GM23338 (cell line): ENCODE data around the gene ARHGEF17. TPM values are rescaled to one million over a fixed set of nuclear protein-coding genes. Genes with fewer than 3 reads are reported as not detected.

ENCODE experiments used
- ATAC-seq: fragments of 200-7000 bp; cut with Tn5 transposase; 3 replicates; pipeline ENCODE4 v1.9.1; 2020
- DNase-seq: peaks from one replicate; pipeline ENCODE4 v3.0.0-alpha.2; 2015; ENCODE audit warnings: low spot score
- H2AFZ ChIP-seq: fragments of 200-600 bp; sonication (generic); 2 replicates; pipeline ENCODE4 v1.8.0; 2016; ENCODE audit warnings: antibody characterized with exemption, mild to moderate bottlenecking, moderate library complexity
- H3F3A ChIP-seq: fragments of 200-600 bp; sonication (generic); replicated peaks from 2 replicates; pipeline ENCODE4 v1.8.0; 2017; ENCODE audit warnings: antibody characterized with exemption, mixed run types, low read depth
- H3K27ac ChIP-seq: fragments of 200-600 bp; sonication (generic); 2 replicates; pipeline ENCODE4 v1.6.1; 2016; ENCODE audit warnings: low read depth
- H3K27me3 ChIP-seq: fragments of 200-600 bp; sonication (generic); 2 replicates; pipeline ENCODE4 v1.8.0; 2016; ENCODE audit warnings: mild to moderate bottlenecking, mixed run types, moderate library complexity; ENCODE audit not compliant: insufficient read depth
- H3K36me3 ChIP-seq: fragments of 200-600 bp; sonication (generic); 2 replicates; pipeline ENCODE4 v1.8.0; 2016; ENCODE audit warnings: mild to moderate bottlenecking; ENCODE audit not compliant: insufficient read depth
- H3K4me1 ChIP-seq: fragments of 200-600 bp; sonication (generic); 2 replicates; pipeline ENCODE4 v1.8.0; 2016; ENCODE audit warnings: mild to moderate bottlenecking, moderate library complexity; ENCODE audit not compliant: insufficient read depth
- H3K4me2 ChIP-seq: fragments of 200-600 bp; sonication (generic); 2 replicates; pipeline ENCODE4 v1.7.1; 2017; ENCODE audit warnings: mixed run types
- H3K4me3 ChIP-seq: fragments of 200-600 bp; sonication (generic); 2 replicates; pipeline ENCODE4 v1.6.1; 2016; ENCODE audit warnings: mixed run types
- H3K79me2 ChIP-seq: fragments of 200-600 bp; sonication (generic); replicated peaks from 2 replicates; pipeline ENCODE4 v1.8.0; 2017; ENCODE audit warnings: mild to moderate bottlenecking; ENCODE audit not compliant: insufficient read depth
- H3K9me2 ChIP-seq: fragments of 200-600 bp; sonication (generic); 2 replicates; pipeline ENCODE4 v1.8.0; 2017; ENCODE audit not compliant: insufficient read depth
- H4K20me1 ChIP-seq: fragments of 200-600 bp; sonication (generic); replicated peaks from 2 replicates; pipeline ENCODE4 v1.8.0; 2017; ENCODE audit warnings: mild to moderate bottlenecking; ENCODE audit not compliant: insufficient read depth
- H3K27ac Mint-ChIP-seq: 2 replicates; pipeline ENCODE4 v1.8.0; 2020; ENCODE audit warnings: inconsistent platforms, mild to moderate bottlenecking, moderate library complexity, mixed read lengths
- H3K27me3 Mint-ChIP-seq: 3 replicates; pipeline ENCODE4 v1.8.0; 2022; ENCODE audit warnings: low read depth, mild to moderate bottlenecking, moderate library complexity, mixed read lengths, inconsistent platforms; ENCODE audit not compliant: insufficient read depth, poor library complexity
- H3K36me3 Mint-ChIP-seq: 3 replicates; pipeline ENCODE4 v1.8.0; 2021; ENCODE audit warnings: low read depth, mild to moderate bottlenecking, inconsistent platforms, moderate library complexity, mixed read lengths
- H3K4me1 Mint-ChIP-seq: 3 replicates; pipeline ENCODE4 v1.8.0; 2020; ENCODE audit warnings: mild to moderate bottlenecking, inconsistent platforms, mixed read lengths
- H3K4me3 Mint-ChIP-seq: 3 replicates; pipeline ENCODE4 v1.8.0; 2021; ENCODE audit warnings: moderate library complexity, mild to moderate bottlenecking, inconsistent platforms, mixed read lengths
- H3K9me3 Mint-ChIP-seq: 3 replicates; pipeline ENCODE4 v1.8.0; 2020; ENCODE audit warnings: moderate library complexity, mild to moderate bottlenecking, inconsistent platforms, mixed read lengths
- CREB1 ChIP-seq: fragments of 250-450 bp; sonication (Bioruptor Pico); IDR thresholded peaks from 2 replicates; pipeline ENCODE4 v1.5.0; 2020; ENCODE audit warnings: low read depth, mild to moderate bottlenecking, moderate library complexity
- EZH2 ChIP-seq: fragments of 200-600 bp; sonication (generic); IDR thresholded peaks from one replicate; pipeline ENCODE4 v1.8.0; 2017; ENCODE audit warnings: antibody characterized with exemption, mild to moderate bottlenecking, low read depth; ENCODE audit not compliant: unreplicated experiment
- EZH2phosphoT487 ChIP-seq: fragments of 200-600 bp; sonication (generic); IDR thresholded peaks from one replicate; pipeline ENCODE4 v1.8.1; 2018; ENCODE audit warnings: antibody characterized with exemption; ENCODE audit not compliant: unreplicated experiment
- JUNB ChIP-seq: IDR thresholded peaks from one replicate; pipeline ENCODE4 v1.6.1; 2016; ENCODE audit warnings: antibody characterized with exemption; ENCODE audit not compliant: unreplicated experiment
- NANOG ChIP-seq: IDR thresholded peaks from 2 replicates; pipeline ENCODE4 v1.6.1; 2016; ENCODE audit warnings: antibody characterized with exemption, borderline replicate concordance
- POLR2AphosphoS5 ChIP-seq: IDR thresholded peaks from 2 replicates; pipeline ENCODE4 v1.6.1; 2016; ENCODE audit warnings: antibody characterized with exemption, low read depth
- STAT1 ChIP-seq: IDR thresholded peaks from one replicate; pipeline ENCODE4 v1.6.1; 2016; ENCODE audit warnings: antibody characterized with exemption; ENCODE audit not compliant: unreplicated experiment
- ZNF331 ChIP-seq: fragments of 250-450 bp; sonication (Bioruptor Pico); IDR thresholded peaks from 2 replicates; pipeline ENCODE4 v1.5.0; 2020; ENCODE audit warnings: low read depth, mild to moderate bottlenecking, moderate library complexity
- polyA plus RNA-seq: library from polyadenylated mRNA; unstranded; fragments of >200 nt; fragmentation: Nextera tagmentation; extraction: Ambion mirVana; gene quantifications from 2 replicates; pipeline ENCODE4 v1.2.1, GENCODE V29; 2016
- total RNA-seq: library from RNA; depleted of rRNA; stranded (reverse); fragments of >200 nt; shearing (Covaris generic); gene quantifications from 2 replicates; pipeline ENCODE4 v1.2.3, GENCODE V29; 2014
- TF ChIP-seq, protein P1 (sequence below): IDR thresholded peaks from one replicate; pipeline ENCODE4 v1.6.1; 2018; ENCODE audit warnings: antibody characterized with exemption; ENCODE audit not compliant: unreplicated experiment
- TF ChIP-seq, protein P2 (sequence below): fragments of 250-450 bp; sonication (Bioruptor Pico); IDR thresholded peaks from 2 replicates; pipeline ENCODE4 v1.5.0; 2020; ENCODE audit warnings: mild to moderate bottlenecking, moderate library complexity
- TF ChIP-seq, protein P3 (sequence below): IDR thresholded peaks from 2 replicates; pipeline ENCODE4 v1.6.1; 2016; ENCODE audit warnings: antibody characterized with exemption

Gene ARHGEF17
- total and polyA plus RNA-seq, 2 experiments from 2014 or later, result 2.9 to 15.0 TPM

DNA sequence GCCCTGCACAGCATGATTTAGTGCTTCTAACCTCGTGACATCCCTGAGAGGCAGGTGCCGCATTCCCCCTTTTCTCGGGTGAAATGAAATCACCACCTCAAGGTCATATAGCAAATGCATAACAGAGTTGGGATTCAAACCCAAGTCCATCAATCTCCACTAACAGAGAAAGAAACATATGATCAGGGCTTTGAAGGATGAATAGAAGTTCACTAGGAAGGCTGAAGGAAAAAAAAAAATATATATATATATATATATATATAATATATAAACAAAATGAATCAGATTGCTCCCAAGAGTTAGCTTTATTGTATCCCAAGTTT lies 12.1 kb upstream of the ARHGEF17 start:
- DNase-seq (no peak), ATAC-seq (no peak)
- H3K27me3 Mint-ChIP-seq, result peaks cover 33% of the 10 kb centered on the region
- no peaks in the 10 kb centered on the region; the same call in 2 of the 3 replicates for H3K9me3 Mint-ChIP-seq
- H3K4me1 ChIP-seq, result no peaks in the 10 kb centered on the region
- no peak overlapping the region for H3K27ac ChIP-seq
- no peaks in the 10 kb centered on the region for H3K79me2 ChIP-seq
- TF ChIP-seq, protein P1, sequence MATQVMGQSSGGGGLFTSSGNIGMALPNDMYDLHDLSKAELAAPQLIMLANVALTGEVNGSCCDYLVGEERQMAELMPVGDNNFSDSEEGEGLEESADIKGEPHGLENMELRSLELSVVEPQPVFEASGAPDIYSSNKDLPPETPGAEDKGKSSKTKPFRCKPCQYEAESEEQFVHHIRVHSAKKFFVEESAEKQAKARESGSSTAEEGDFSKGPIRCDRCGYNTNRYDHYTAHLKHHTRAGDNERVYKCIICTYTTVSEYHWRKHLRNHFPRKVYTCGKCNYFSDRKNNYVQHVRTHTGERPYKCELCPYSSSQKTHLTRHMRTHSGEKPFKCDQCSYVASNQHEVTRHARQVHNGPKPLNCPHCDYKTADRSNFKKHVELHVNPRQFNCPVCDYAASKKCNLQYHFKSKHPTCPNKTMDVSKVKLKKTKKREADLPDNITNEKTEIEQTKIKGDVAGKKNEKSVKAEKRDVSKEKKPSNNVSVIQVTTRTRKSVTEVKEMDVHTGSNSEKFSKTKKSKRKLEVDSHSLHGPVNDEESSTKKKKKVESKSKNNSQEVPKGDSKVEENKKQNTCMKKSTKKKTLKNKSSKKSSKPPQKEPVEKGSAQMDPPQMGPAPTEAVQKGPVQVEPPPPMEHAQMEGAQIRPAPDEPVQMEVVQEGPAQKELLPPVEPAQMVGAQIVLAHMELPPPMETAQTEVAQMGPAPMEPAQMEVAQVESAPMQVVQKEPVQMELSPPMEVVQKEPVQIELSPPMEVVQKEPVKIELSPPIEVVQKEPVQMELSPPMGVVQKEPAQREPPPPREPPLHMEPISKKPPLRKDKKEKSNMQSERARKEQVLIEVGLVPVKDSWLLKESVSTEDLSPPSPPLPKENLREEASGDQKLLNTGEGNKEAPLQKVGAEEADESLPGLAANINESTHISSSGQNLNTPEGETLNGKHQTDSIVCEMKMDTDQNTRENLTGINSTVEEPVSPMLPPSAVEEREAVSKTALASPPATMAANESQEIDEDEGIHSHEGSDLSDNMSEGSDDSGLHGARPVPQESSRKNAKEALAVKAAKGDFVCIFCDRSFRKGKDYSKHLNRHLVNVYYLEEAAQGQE, result no peak
- no peak for TF ChIP-seq STAT1
- TF ChIP-seq POLR2AphosphoS5, result no peak
- TF ChIP-seq EZH2, result no peak
- H2AFZ ChIP-seq, result no peak overlapping the region
- no peak overlapping the region for H3K4me3 Mint-ChIP-seq
- peaks cover 14% of the 10 kb centered on the region for H3K4me1 Mint-ChIP-seq
- peaks cover 5% of the 10 kb centered on the region; the same call in 1 of the 2 replicates for H3K27me3 ChIP-seq
- H3K4me2 ChIP-seq, result no peak overlapping the region
- no peak overlapping the region for H3K4me3 ChIP-seq
- H3K9me2 ChIP-seq, result no peaks in the 10 kb centered on the region
- 0 out of 2 replicates have a peak, but pooled peaks cover 4% of the 10 kb centered on the region for H4K20me1 ChIP-seq
- H3K27ac Mint-ChIP-seq, result no peak overlapping the region
- no peaks in the 10 kb centered on the region for H3K36me3 Mint-ChIP-seq
- H3F3A ChIP-seq, result no peaks in the 10 kb centered on the region
- no peaks in the 10 kb centered on the region for H3K36me3 ChIP-seq

DNA sequence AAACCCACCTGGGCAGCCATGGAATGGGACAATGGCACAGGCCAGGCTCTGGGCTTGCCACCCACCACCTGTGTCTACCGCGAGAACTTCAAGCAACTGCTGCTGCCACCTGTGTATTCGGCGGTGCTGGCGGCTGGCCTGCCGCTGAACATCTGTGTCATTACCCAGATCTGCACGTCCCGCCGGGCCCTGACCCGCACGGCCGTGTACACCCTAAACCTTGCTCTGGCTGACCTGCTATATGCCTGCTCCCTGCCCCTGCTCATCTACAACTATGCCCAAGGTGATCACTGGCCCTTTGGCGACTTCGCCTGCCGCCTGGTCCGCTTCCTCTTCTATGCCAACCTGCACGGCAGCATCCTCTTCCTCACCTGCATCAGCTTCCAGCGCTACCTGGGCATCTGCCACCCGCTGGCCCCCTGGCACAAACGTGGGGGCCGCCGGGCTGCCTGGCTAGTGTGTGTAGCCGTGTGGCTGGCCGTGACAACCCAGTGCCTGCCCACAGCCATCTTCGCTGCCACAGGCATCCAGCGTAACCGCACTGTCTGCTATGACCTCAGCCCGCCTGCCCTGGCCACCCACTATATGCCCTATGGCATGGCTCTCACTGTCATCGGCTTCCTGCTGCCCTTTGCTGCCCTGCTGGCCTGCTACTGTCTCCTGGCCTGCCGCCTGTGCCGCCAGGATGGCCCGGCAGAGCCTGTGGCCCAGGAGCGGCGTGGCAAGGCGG lies 11.4 kb upstream of the ARHGEF17 start:
- Histone ChIP-seq H2AFZ (no peak overlapping the region), H3K27ac (no peak overlapping the region), H3K27me3 (peaks cover 5% of the 10 kb centered on the region; the same call in 1 of the 2 replicates), H3K36me3 (no peaks in the 10 kb centered on the region), H3K4me2 (no peak overlapping the region), H3K4me1 (no peaks in the 10 kb centered on the region), H3F3A (no peaks in the 10 kb centered on the region), H3K4me3 (no peak overlapping the region), H4K20me1 (0 out of 2 replicates have a peak, but pooled peaks cover 4% of the 10 kb centered on the region), H3K9me2 (no peaks in the 10 kb centered on the region), H3K79me2 (no peaks in the 10 kb centered on the region)
- no peak overlapping the region for H3K4me3 Mint-ChIP-seq
- no peaks in the 10 kb centered on the region; the same call in 2 of the 3 replicates for H3K9me3 Mint-ChIP-seq
- TF ChIP-seq ZNF331 (CRISPR knock-in tag) (no peak), POLR2AphosphoS5 (no peak), NANOG (no peak), JUNB (no peak), CREB1 (CRISPR knock-in tag) (no peak), EZH2phosphoT487 (no peak)
- TF ChIP-seq, protein P2, sequence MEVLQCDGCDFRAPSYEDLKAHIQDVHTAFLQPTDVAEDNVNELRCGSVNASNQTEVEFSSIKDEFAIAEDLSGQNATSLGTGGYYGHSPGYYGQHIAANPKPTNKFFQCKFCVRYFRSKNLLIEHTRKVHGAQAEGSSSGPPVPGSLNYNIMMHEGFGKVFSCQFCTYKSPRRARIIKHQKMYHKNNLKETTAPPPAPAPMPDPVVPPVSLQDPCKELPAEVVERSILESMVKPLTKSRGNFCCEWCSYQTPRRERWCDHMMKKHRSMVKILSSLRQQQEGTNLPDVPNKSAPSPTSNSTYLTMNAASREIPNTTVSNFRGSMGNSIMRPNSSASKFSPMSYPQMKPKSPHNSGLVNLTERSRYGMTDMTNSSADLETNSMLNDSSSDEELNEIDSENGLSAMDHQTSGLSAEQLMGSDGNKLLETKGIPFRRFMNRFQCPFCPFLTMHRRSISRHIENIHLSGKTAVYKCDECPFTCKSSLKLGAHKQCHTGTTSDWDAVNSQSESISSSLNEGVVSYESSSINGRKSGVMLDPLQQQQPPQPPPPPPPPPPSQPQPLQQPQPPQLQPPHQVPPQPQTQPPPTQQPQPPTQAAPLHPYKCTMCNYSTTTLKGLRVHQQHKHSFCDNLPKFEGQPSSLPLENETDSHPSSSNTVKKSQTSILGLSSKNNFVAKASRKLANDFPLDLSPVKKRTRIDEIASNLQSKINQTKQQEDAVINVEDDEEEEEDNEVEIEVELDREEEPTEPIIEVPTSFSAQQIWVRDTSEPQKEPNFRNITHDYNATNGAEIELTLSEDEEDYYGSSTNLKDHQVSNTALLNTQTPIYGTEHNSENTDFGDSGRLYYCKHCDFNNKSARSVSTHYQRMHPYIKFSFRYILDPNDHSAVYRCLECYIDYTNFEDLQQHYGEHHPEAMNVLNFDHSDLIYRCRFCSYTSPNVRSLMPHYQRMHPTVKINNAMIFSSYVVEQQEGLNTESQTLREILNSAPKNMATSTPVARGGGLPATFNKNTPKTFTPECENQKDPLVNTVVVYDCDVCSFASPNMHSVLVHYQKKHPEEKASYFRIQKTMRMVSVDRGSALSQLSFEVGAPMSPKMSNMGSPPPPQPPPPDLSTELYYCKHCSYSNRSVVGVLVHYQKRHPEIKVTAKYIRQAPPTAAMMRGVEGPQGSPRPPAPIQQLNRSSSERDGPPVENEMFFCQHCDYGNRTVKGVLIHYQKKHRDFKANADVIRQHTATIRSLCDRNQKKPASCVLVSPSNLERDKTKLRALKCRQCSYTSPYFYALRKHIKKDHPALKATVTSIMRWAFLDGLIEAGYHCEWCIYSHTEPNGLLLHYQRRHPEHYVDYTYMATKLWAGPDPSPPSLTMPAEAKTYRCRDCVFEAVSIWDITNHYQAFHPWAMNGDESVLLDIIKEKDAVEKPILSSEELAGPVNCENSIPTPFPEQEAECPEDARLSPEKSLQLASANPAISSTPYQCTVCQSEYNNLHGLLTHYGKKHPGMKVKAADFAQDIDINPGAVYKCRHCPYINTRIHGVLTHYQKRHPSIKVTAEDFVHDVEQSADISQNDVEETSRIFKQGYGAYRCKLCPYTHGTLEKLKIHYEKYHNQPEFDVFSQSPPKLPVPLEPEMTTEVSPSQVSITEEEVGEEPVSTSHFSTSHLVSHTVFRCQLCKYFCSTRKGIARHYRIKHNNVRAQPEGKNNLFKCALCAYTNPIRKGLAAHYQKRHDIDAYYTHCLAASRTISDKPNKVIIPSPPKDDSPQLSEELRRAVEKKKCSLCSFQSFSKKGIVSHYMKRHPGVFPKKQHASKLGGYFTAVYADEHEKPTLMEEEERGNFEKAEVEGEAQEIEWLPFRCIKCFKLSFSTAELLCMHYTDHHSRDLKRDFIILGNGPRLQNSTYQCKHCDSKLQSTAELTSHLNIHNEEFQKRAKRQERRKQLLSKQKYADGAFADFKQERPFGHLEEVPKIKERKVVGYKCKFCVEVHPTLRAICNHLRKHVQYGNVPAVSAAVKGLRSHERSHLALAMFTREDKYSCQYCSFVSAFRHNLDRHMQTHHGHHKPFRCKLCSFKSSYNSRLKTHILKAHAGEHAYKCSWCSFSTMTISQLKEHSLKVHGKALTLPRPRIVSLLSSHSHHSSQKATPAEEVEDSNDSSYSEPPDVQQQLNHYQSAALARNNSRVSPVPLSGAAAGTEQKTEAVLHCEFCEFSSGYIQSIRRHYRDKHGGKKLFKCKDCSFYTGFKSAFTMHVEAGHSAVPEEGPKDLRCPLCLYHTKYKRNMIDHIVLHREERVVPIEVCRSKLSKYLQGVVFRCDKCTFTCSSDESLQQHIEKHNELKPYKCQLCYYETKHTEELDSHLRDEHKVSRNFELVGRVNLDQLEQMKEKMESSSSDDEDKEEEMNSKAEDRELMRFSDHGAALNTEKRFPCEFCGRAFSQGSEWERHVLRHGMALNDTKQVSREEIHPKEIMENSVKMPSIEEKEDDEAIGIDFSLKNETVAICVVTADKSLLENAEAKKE (CRISPR knock-in tag), result no peak
- TF ChIP-seq, protein P3, sequence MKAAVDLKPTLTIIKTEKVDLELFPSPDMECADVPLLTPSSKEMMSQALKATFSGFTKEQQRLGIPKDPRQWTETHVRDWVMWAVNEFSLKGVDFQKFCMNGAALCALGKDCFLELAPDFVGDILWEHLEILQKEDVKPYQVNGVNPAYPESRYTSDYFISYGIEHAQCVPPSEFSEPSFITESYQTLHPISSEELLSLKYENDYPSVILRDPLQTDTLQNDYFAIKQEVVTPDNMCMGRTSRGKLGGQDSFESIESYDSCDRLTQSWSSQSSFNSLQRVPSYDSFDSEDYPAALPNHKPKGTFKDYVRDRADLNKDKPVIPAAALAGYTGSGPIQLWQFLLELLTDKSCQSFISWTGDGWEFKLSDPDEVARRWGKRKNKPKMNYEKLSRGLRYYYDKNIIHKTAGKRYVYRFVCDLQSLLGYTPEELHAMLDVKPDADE, result no peak
- H3K36me3 Mint-ChIP-seq, result no peaks in the 10 kb centered on the region
- peaks cover 33% of the 10 kb centered on the region for H3K27me3 Mint-ChIP-seq
- ATAC-seq (no peak), DNase-seq (no peak)
- H3K27ac Mint-ChIP-seq, result no peak overlapping the region
- H3K4me1 Mint-ChIP-seq, result peaks cover 14% of the 10 kb centered on the region
